ENCODE measurements around the gene TMOD3. TPM values are rescaled to one million over a fixed set of nuclear protein-coding genes. Genes with fewer than 3 reads are reported as not detected.

Gene TMOD3
- total RNA-seq, 2 donors from 2014 or later: 18.7 to 19.7 TPM

- DNase-seq (ENCODE audit: low spot score): no peak
- no peaks in the 10 kb centered on the region for H3K27me3 ChIP-seq
- no peak overlapping the region for H3K4me3 ChIP-seq
- no peaks in the 10 kb centered on the region for H3K9me3 ChIP-seq
- peaks cover 58% of the 10 kb centered on the region for H3K36me3 ChIP-seq
- H3K4me1 ChIP-seq: no peaks in the 10 kb centered on the region
- H3K27ac ChIP-seq: no peak overlapping the region
- no peak for TF ChIP-seq CTCF (IDR thresholded peaks at IDR 0.05)
These were observed 117.7 kb downstream of the TMOD3 start for GRCh38 chr15:51947124-51947523.

DNA sequence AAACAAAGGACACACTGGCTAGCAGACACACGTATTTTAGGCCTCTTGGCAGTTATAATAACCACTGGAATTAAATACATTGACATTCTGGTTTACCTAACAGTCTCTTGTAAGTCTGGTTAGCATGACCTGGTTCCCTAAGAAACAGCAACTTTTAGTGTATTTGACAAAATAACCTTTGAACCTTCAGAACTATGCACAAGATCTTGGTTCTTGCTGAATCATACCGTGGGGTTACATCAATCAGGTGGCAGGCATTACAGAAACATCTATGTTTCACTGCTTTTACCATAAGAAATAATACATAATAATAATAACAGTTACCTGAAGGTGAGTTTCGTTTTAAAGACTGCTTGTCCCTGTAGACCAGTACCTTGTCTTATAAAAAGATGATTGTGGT lies 123.4 kb downstream of the TMOD3 start:
- no peak for DNase-seq (ENCODE audit: low spot score)
- no peaks in the 10 kb centered on the region for H3K27me3 ChIP-seq
- H3K36me3 ChIP-seq: peaks cover 77% of the 10 kb centered on the region
- H3K4me3 ChIP-seq: no peak overlapping the region
- H3K9me3 ChIP-seq: no peaks in the 10 kb centered on the region
- no peak overlapping the region for H3K27ac ChIP-seq
- no peaks in the 10 kb centered on the region for H3K4me1 ChIP-seq
- no peak for TF ChIP-seq CTCF (IDR thresholded peaks at IDR 0.05)

GRCh38 chr15:51955504-51955903 lies 126.1 kb downstream of the TMOD3 start:
- Histone ChIP-seq H3K4me1 (no peaks in the 10 kb centered on the region), H3K36me3 (peaks cover 61% of the 10 kb centered on the region), H3K27ac (no peak overlapping the region), H3K27me3 (no peaks in the 10 kb centered on the region), H3K4me3 (no peak overlapping the region), H3K9me3 (no peaks in the 10 kb centered on the region)
- no peak for TF ChIP-seq CTCF (IDR thresholded peaks at IDR 0.05)
- no peak for DNase-seq (ENCODE audit: low spot score)

Other genes with a start within 250 kb of the TMOD3 start
- gene DMXL2, start 206.9 kb upstream of the TMOD3 start, total RNA-seq: 10 to 100 TPM in 1 of 2 donors, 1 to 10 TPM in 1; 10.0 to 22.2 TPM
- gene SCG3, start 148.2 kb upstream of the TMOD3 start, total RNA-seq: not detected
- 1 to 10 TPM; 7.6 to 8.5 TPM for gene LYSMD2, start 92.0 kb upstream of the TMOD3 start, total RNA-seq
- 1 to 10 TPM; 5.4 to 7.0 TPM for gene TMOD2, start 78.1 kb upstream of the TMOD3 start, total RNA-seq
- 10 to 100 TPM in 1 of 2 donors, 1 to 10 TPM in 1; 9.0 to 10.6 TPM for gene LEO1, start 142.1 kb downstream of the TMOD3 start, total RNA-seq
- gene MAPK6, start 189.6 kb downstream of the TMOD3 start, total RNA-seq: 10 to 100 TPM; 11.6 to 13.4 TPM

All from right atrium auricular region (tissue), 2 donors.